WTC11 (cell line): ENCODE measurements around the gene GTF3C2. TPM values are rescaled to one million over a fixed set of nuclear protein-coding genes. Genes with fewer than 3 reads are reported as not detected.
A peak's percentile ranks its signal among the peaks of the same experiment; 100 is the strongest.

ENCODE experiments used
- CREB1 ChIP-seq: sonication (generic); formaldehyde crosslinking; IDR thresholded peaks from 2 replicates; pipeline ENCODE4 v1.8.0; 2023; ENCODE audit warnings: mild to moderate bottlenecking, missing genetic modification reagents
- FOXJ3 ChIP-seq: sonication (generic); formaldehyde crosslinking; IDR thresholded peaks from 2 replicates; pipeline ENCODE4 v1.9.0; 2021; ENCODE audit warnings: missing genetic modification reagents, mild to moderate bottlenecking, borderline replicate concordance
- GABPB1 ChIP-seq: sonication (generic); formaldehyde crosslinking; IDR thresholded peaks from 2 replicates; pipeline ENCODE4 v1.8.1; 2023; ENCODE audit warnings: mild to moderate bottlenecking, missing genetic modification reagents
- GRHL2 ChIP-seq: fragments of 250-450 bp; sonication (Bioruptor Pico); IDR thresholded peaks from 2 replicates; pipeline ENCODE4 v1.8.0; 2022; ENCODE audit warnings: mild to moderate bottlenecking, moderate library complexity; ENCODE audit not compliant: insufficient replicate concordance, severe bottlenecking
- HMGA2 ChIP-seq: fragments of 250-450 bp; sonication (Bioruptor Pico); IDR thresholded peaks from 2 replicates; pipeline ENCODE4 v1.4.0; 2021; ENCODE audit warnings: mild to moderate bottlenecking, moderate library complexity
- JUN ChIP-seq: sonication (generic); formaldehyde crosslinking; IDR thresholded peaks from 2 replicates; pipeline ENCODE4 v1.8.0; 2023; ENCODE audit warnings: mild to moderate bottlenecking, missing genetic modification reagents
- NR1H2 ChIP-seq: sonication (generic); formaldehyde crosslinking; IDR thresholded peaks from 2 replicates; pipeline ENCODE4 v1.9.0; 2021; ENCODE audit warnings: mild to moderate bottlenecking, moderate library complexity, missing genetic modification reagents
- NR3C1 ChIP-seq: sonication (generic); formaldehyde crosslinking; conservative IDR thresholded peaks from 2 replicates; pipeline ENCODE4 v1.8.1; 2023; ENCODE audit warnings: low read depth, mild to moderate bottlenecking, missing genetic modification reagents
- SMAD4 ChIP-seq: sonication (generic); formaldehyde crosslinking; IDR thresholded peaks from 2 replicates; pipeline ENCODE4 v1.8.0; 2022; ENCODE audit warnings: mild to moderate bottlenecking, missing genetic modification reagents
- ZNF121 ChIP-seq: sonication (generic); formaldehyde crosslinking; IDR thresholded peaks from 2 replicates; pipeline ENCODE4 v1.8.0; 2023; ENCODE audit warnings: missing genetic modification reagents
- ZNF219 ChIP-seq: sonication (generic); formaldehyde crosslinking; IDR thresholded peaks from 2 replicates; pipeline ENCODE4 v1.8.0; 2023; ENCODE audit warnings: missing genetic modification reagents, mild to moderate bottlenecking, borderline replicate concordance
- ZNF317 ChIP-seq: sonication (generic); formaldehyde crosslinking; IDR thresholded peaks from 2 replicates; pipeline ENCODE4 v1.8.1; 2023; ENCODE audit warnings: low read depth, mild to moderate bottlenecking, moderate library complexity, missing genetic modification reagents, borderline replicate concordance
- ZNF671 ChIP-seq: fragments of 250-450 bp; sonication (Bioruptor Pico); IDR thresholded peaks from 2 replicates; pipeline ENCODE4 v1.8.0; 2021; ENCODE audit warnings: mild to moderate bottlenecking
- total RNA-seq: library from RNA; stranded (reverse); gene quantifications from 3 replicates; pipeline ENCODE4 v1.2.3, GENCODE V29; 2021
- TF ChIP-seq, protein P1 (sequence below): sonication (generic); formaldehyde crosslinking; IDR thresholded peaks from 2 replicates; pipeline ENCODE4 v1.8.1; 2022; ENCODE audit warnings: low read depth, missing genetic modification reagents, borderline replicate concordance
- TF ChIP-seq, protein P2 (sequence below): sonication (generic); formaldehyde crosslinking; IDR thresholded peaks from 2 replicates; pipeline ENCODE4 v1.8.1; 2023; ENCODE audit warnings: mild to moderate bottlenecking, missing genetic modification reagents, moderate library complexity
- TF ChIP-seq, protein P3 (sequence below): sonication (generic); formaldehyde crosslinking; IDR thresholded peaks from 2 replicates; pipeline ENCODE4 v1.8.1; 2022; ENCODE audit warnings: missing genetic modification reagents, borderline replicate concordance
- TF ChIP-seq, protein P4 (sequence below): fragments of 250-450 bp; sonication (Bioruptor Pico); IDR thresholded peaks from 2 replicates; pipeline ENCODE4 v1.9.0; 2021; ENCODE audit warnings: mild to moderate bottlenecking
- TF ChIP-seq, protein P5 (sequence below): sonication (generic); formaldehyde crosslinking; IDR thresholded peaks from 2 replicates; pipeline ENCODE4 v1.8.0; 2022; ENCODE audit warnings: missing genetic modification reagents
- TF ChIP-seq, protein P6 (sequence below): sonication (generic); formaldehyde crosslinking; IDR thresholded peaks from 2 replicates; pipeline ENCODE4 v1.8.0; 2022; ENCODE audit warnings: mild to moderate bottlenecking, missing genetic modification reagents
- TF ChIP-seq, protein P7 (sequence below): sonication (generic); formaldehyde crosslinking; IDR thresholded peaks from 2 replicates; pipeline ENCODE4 v1.8.0; 2022; ENCODE audit warnings: mild to moderate bottlenecking, missing genetic modification reagents
- TF ChIP-seq, protein P8 (sequence below): sonication (generic); formaldehyde crosslinking; IDR thresholded peaks from 2 replicates; pipeline ENCODE4 v1.8.1; 2022; ENCODE audit warnings: mild to moderate bottlenecking, missing genetic modification reagents, moderate library complexity, borderline replicate concordance
- TF ChIP-seq, protein P9 (sequence below): sonication (generic); formaldehyde crosslinking; IDR thresholded peaks from 2 replicates; pipeline ENCODE4 v1.8.1; 2023; ENCODE audit warnings: mild to moderate bottlenecking, moderate library complexity, missing genetic modification reagents

GTF3C2 gene
- total RNA-seq, 1 experiment from 2014 or later, result 123 TPM

DNA sequence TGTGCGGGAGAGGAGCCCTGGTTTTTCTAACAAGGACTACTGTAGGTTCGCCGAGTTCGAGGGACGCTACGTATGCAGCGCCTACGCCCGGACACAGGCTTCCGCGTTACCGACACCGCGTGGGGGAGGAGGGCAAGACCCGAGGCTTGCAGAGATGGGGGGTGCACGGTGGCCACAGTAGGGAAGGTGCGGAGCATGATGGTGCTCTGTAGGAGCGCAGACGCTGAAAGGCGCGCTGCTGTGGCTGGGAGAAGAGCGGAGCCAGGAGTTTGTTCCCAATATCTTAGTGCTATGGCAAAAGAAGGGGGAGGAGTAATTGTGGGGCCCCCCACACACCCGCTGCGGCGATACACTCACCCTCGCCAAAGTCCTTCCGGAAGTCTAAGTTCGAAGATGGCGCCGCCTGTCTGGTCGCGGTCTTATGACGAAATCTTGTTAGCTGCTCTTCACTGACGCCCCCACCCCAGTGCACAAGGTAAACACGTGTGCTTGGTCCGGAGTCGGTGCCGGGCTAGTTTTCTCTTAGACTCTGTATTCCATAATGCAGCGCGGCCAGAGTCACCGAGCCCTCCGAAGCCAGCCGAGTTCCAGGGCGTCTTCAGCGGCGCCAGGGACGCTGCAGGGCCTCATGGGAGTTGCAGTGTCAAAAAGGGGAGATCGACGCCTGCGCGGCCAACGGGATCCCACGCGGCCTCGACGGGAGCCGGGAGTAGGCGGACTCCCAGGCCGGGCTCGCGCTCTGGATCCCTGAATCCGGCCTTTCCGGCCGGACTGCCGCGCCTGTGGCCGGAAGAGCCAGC, at the start of gene GTF3C2 (continued):
- TF ChIP-seq ZNF121 (CRISPR knock-in tag) (no peak; the same call in 1 of the 2 replicates), ZNF219 (no peak), ZNF317 (no peak), NR1H2 (CRISPR knock-in tag) (no peak), GABPB1 (CRISPR knock-in tag) (peak; percentile 67), SMAD4 (0 out of 2 replicates have a peak, but pooled peaks have one; percentile 47), NR3C1 (CRISPR knock-in tag) (no peak), JUN (CRISPR knock-in tag) (peak; percentile 43; the same call in 1 of the 2 replicates), HMGA2 (CRISPR knock-in tag) (no peak), ZNF671 (CRISPR knock-in tag) (no peak), GRHL2 (CRISPR knock-in tag) (no peak), FOXJ3 (no peak), CREB1 (CRISPR knock-in tag) (no peak)
- TF ChIP-seq, protein P1, sequence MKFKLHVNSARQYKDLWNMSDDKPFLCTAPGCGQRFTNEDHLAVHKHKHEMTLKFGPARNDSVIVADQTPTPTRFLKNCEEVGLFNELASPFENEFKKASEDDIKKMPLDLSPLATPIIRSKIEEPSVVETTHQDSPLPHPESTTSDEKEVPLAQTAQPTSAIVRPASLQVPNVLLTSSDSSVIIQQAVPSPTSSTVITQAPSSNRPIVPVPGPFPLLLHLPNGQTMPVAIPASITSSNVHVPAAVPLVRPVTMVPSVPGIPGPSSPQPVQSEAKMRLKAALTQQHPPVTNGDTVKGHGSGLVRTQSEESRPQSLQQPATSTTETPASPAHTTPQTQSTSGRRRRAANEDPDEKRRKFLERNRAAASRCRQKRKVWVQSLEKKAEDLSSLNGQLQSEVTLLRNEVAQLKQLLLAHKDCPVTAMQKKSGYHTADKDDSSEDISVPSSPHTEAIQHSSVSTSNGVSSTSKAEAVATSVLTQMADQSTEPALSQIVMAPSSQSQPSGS (CRISPR knock-in tag), result no peak
- TF ChIP-seq, protein P2, sequence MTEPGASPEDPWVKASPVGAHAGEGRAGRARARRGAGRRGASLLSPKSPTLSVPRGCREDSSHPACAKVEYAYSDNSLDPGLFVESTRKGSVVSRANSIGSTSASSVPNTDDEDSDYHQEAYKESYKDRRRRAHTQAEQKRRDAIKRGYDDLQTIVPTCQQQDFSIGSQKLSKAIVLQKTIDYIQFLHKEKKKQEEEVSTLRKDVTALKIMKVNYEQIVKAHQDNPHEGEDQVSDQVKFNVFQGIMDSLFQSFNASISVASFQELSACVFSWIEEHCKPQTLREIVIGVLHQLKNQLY (CRISPR knock-in tag), result no peak
- TF ChIP-seq, protein P3, sequence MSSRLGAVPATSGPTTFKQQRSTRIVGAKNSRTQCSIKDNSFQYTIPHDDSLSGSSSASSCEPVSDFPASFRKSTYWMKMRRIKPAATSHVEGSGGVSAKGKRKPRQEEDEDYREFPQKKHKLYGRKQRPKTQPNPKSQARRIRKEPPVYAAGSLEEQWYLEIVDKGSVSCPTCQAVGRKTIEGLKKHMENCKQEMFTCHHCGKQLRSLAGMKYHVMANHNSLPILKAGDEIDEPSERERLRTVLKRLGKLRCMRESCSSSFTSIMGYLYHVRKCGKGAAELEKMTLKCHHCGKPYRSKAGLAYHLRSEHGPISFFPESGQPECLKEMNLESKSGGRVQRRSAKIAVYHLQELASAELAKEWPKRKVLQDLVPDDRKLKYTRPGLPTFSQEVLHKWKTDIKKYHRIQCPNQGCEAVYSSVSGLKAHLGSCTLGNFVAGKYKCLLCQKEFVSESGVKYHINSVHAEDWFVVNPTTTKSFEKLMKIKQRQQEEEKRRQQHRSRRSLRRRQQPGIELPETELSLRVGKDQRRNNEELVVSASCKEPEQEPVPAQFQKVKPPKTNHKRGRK (CRISPR knock-in tag), result no peak
- TF ChIP-seq, protein P4, sequence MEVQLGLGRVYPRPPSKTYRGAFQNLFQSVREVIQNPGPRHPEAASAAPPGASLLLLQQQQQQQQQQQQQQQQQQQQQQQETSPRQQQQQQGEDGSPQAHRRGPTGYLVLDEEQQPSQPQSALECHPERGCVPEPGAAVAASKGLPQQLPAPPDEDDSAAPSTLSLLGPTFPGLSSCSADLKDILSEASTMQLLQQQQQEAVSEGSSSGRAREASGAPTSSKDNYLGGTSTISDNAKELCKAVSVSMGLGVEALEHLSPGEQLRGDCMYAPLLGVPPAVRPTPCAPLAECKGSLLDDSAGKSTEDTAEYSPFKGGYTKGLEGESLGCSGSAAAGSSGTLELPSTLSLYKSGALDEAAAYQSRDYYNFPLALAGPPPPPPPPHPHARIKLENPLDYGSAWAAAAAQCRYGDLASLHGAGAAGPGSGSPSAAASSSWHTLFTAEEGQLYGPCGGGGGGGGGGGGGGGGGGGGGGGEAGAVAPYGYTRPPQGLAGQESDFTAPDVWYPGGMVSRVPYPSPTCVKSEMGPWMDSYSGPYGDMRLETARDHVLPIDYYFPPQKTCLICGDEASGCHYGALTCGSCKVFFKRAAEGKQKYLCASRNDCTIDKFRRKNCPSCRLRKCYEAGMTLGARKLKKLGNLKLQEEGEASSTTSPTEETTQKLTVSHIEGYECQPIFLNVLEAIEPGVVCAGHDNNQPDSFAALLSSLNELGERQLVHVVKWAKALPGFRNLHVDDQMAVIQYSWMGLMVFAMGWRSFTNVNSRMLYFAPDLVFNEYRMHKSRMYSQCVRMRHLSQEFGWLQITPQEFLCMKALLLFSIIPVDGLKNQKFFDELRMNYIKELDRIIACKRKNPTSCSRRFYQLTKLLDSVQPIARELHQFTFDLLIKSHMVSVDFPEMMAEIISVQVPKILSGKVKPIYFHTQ (CRISPR knock-in tag), result no peak
- TF ChIP-seq, protein P5, sequence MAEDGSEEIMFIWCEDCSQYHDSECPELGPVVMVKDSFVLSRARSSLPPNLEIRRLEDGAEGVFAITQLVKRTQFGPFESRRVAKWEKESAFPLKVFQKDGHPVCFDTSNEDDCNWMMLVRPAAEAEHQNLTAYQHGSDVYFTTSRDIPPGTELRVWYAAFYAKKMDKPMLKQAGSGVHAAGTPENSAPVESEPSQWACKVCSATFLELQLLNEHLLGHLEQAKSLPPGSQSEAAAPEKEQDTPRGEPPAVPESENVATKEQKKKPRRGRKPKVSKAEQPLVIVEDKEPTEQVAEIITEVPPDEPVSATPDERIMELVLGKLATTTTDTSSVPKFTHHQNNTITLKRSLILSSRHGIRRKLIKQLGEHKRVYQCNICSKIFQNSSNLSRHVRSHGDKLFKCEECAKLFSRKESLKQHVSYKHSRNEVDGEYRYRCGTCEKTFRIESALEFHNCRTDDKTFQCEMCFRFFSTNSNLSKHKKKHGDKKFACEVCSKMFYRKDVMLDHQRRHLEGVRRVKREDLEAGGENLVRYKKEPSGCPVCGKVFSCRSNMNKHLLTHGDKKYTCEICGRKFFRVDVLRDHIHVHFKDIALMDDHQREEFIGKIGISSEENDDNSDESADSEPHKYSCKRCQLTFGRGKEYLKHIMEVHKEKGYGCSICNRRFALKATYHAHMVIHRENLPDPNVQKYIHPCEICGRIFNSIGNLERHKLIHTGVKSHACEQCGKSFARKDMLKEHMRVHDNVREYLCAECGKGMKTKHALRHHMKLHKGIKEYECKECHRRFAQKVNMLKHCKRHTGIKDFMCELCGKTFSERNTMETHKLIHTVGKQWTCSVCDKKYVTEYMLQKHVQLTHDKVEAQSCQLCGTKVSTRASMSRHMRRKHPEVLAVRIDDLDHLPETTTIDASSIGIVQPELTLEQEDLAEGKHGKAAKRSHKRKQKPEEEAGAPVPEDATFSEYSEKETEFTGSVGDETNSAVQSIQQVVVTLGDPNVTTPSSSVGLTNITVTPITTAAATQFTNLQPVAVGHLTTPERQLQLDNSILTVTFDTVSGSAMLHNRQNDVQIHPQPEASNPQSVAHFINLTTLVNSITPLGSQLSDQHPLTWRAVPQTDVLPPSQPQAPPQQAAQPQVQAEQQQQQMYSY (CRISPR knock-in tag), result peak; percentile 50; the same call in 1 of the 2 replicates
- TF ChIP-seq, protein P6, sequence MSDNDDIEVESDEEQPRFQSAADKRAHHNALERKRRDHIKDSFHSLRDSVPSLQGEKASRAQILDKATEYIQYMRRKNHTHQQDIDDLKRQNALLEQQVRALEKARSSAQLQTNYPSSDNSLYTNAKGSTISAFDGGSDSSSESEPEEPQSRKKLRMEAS (CRISPR knock-in tag), result peak; percentile 95
- TF ChIP-seq, protein P7, sequence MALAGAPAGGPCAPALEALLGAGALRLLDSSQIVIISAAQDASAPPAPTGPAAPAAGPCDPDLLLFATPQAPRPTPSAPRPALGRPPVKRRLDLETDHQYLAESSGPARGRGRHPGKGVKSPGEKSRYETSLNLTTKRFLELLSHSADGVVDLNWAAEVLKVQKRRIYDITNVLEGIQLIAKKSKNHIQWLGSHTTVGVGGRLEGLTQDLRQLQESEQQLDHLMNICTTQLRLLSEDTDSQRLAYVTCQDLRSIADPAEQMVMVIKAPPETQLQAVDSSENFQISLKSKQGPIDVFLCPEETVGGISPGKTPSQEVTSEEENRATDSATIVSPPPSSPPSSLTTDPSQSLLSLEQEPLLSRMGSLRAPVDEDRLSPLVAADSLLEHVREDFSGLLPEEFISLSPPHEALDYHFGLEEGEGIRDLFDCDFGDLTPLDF (CRISPR knock-in tag), result 0 out of 2 replicates have a peak, but pooled peaks have one; percentile 44
- TF ChIP-seq, protein P8, sequence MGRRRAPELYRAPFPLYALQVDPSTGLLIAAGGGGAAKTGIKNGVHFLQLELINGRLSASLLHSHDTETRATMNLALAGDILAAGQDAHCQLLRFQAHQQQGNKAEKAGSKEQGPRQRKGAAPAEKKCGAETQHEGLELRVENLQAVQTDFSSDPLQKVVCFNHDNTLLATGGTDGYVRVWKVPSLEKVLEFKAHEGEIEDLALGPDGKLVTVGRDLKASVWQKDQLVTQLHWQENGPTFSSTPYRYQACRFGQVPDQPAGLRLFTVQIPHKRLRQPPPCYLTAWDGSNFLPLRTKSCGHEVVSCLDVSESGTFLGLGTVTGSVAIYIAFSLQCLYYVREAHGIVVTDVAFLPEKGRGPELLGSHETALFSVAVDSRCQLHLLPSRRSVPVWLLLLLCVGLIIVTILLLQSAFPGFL (CRISPR knock-in tag), result no peak
- TF ChIP-seq, protein P9, sequence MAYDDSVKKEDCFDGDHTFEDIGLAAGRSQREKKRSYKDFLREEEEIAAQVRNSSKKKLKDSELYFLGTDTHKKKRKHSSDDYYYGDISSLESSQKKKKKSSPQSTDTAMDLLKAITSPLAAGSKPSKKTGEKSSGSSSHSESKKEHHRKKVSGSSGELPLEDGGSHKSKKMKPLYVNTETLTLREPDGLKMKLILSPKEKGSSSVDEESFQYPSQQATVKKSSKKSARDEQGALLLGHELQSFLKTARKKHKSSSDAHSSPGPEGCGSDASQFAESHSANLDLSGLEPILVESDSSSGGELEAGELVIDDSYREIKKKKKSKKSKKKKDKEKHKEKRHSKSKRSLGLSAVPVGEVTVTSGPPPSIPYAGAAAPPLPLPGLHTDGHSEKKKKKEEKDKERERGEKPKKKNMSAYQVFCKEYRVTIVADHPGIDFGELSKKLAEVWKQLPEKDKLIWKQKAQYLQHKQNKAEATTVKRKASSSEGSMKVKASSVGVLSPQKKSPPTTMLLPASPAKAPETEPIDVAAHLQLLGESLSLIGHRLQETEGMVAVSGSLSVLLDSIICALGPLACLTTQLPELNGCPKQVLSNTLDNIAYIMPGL, result peak; percentile 40; the same call in 1 of the 2 replicates
